Measurements from ENCODE around the gene SEPTIN6. TPM values are rescaled to one million over a fixed set of nuclear protein-coding genes. Genes with fewer than 3 reads are reported as not detected.

Gene SEPTIN6
- total and polyA plus RNA-seq, 2 donors (not counting 1 experiment from before 2014, with no cell fraction given) = 227 to 310 TPM

GRCh38 chrX:119692191-119693039 is 553 bp downstream of the SEPTIN6 start:
- Histone ChIP-seq H4K20me1 (ENCODE audit: control insufficient read depth, insufficient read depth, low read length, poor library complexity, severe bottlenecking) (no peaks in the 10 kb centered on the region), H3K4me1 (ENCODE audit: control insufficient read depth in 2 of 2, insufficient read depth in 2 of 2, low read length in 2 of 2) (peaks cover 72 to 80% of the 10 kb centered on the region in 2 donors), H2AFZ (ENCODE audit: insufficient read depth, low read depth, low read length, poor library complexity, severe bottlenecking) (peak overlapping the region; percentile 81), H3K9me3 (ENCODE audit: control extremely low read depth in 1 of 3, control insufficient read depth in 2 of 3, insufficient read depth in 1 of 3, low read length in 2 of 3) (no peaks in the 10 kb centered on the region), H3K36me3 (replicated peaks in 1 of 2; ENCODE audit: control extremely low read depth in 1 of 2, control insufficient read depth in 1 of 2, extremely low read depth in 1 of 2, insufficient read depth in 2 of 2, low read length in 1 of 2) (no peaks in the 10 kb centered on the region), H3K9ac (ENCODE audit: low read length) (peak overlapping the region; percentile 77), H3K4me3 (ENCODE audit: control extremely low read depth in 1 of 5, extremely low read depth in 1 of 5, insufficient read depth in 1 of 5, low read depth in 2 of 5, low read length in 4 of 5) (peak overlapping the region; percentile 69 to 78 (median 71)), H3K4me2 (replicated peaks; ENCODE audit: low read depth, low read length, poor library complexity, severe bottlenecking) (peak overlapping the region; percentile 93), H3K27me3 (replicated peaks in 1 of 4; ENCODE audit: control extremely low read depth in 1 of 4, control insufficient read depth in 3 of 4, insufficient read depth in 4 of 4, low read length in 3 of 4) (no peaks in the 10 kb centered on the region), H3K79me2 (ENCODE audit: control insufficient read depth, insufficient read depth, low read length) (peaks cover 52% of the 10 kb centered on the region), H3K27ac (ENCODE audit: low read length in 2 of 2) (peak overlapping the region; percentile 71 to 99)
- Mint-ChIP-seq H3K27me3 (no peaks in the 10 kb centered on the region), H3K4me1 (peaks cover 62% of the 10 kb centered on the region), H3K9me3 (ENCODE audit: insufficient read depth) (no peaks in the 10 kb centered on the region), H3K27ac (peak overlapping the region; percentile 91), H3K4me3 (peak overlapping the region; percentile 90)
- WGBS (ENCODE audit: insufficient coverage) = under 1% methylated on average over 49 of the region's 66 CpGs
- TF ChIP-seq EZH2 (IDR thresholded peaks at IDR 0.05; ENCODE audit: borderline replicate concordance, insufficient read depth, low read depth, low read length, poor library complexity, severe bottlenecking) (no peak), CTCF (IDR thresholded peaks at IDR 0.05) (peak; percentile 1)
- intact Hi-C loops (cut with micrococcal nuclease) = loop anchor here (1.0 to 5.0 kb wide), 5 partner anchors 7 to 224 kb away; partner anchors contain the start of genes NDUFA1, RNF113A and SLC25A5
- ChIA-PET POLR2A (interaction anchor here (0.7 to 3.6 kb wide), 8 partner anchors 9 to 118 kb away, joined by 3 to 24 read pairs (median 6); partner anchors contain the start of genes RPL39, SOWAHD and UBE2A), CTCF (interaction anchor here (0.7 to 4.9 kb wide), 14 partner anchors 11 to 223 kb away, joined by 3 to 35 read pairs (median 6); partner anchors contain the start of gene RPL39)
- peak; percentile 32 for ATAC-seq (ENCODE audit: low read depth)
- DNase-seq = peak; percentile 71
